HFF-Myc (cell line): ENCODE data around the gene KIF23.

Source experiments
- DNase-seq: peaks from one replicate; pipeline ENCODE4 v3.0.0-alpha.2; 2011; ENCODE audit warnings: low read depth; ENCODE audit errors: extremely low read depth
- H3K4me3 ChIP-seq: replicated peaks from 2 replicates; pipeline ENCODE4 v1.5.1; 2011; ENCODE audit warnings: low read depth, mild to moderate bottlenecking, control low read depth, low read length
- CTCF ChIP-seq: IDR thresholded peaks from 2 replicates; pipeline ENCODE4 v1.5.1; 2012; ENCODE audit warnings: mild to moderate bottlenecking, low read depth, low read length, control low read depth; ENCODE audit errors: missing control alignments

The KIF23 gene

GRCh38 chr15:69424748-69425413, 10.7 kb downstream of the KIF23 start:
- no peak for TF ChIP-seq CTCF
- no peak for DNase-seq
- no peak overlapping the region for H3K4me3 ChIP-seq

DNA sequence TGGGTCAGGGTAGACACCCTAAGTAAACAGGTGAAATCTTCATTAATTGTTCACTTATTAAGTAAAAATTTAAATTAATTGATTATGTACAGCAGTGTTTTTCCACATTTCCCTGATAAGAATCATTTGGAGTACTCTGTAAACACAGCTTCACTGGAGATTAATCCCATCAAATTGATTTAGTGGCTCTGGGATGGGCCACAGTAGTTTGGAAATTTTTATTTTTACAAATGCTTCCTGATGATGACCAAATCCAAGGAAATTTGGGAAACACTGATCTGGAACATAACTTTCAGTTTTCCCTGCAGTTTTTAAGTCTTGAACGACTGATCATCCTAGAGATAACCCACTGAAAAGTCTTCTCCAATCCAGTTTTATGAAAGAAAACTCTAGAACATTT, 19.7 kb downstream of the KIF23 start:
- no peak for TF ChIP-seq CTCF
- DNase-seq = no peak
- H3K4me3 ChIP-seq = no peak overlapping the region

DNA sequence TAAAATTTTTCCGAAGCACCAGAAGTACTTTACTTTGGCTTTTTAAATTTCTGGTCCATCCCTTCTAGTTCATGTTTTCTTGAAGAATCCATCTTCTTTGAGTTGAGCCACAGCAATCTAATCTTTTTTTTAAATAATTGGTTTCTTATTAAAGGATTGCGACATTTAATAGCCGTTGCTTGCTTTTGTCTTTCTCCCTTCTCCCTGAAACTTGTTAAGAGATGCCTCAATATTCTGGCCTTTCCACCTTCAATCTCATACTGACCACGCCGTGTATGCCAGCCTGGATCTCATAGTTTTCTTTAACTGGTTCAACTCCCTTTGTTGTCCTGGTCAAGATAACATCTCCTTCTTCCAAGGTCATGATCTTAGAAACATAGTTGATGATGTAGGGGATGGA, 20.1 kb downstream of the KIF23 start:
- TF ChIP-seq CTCF = no peak
- DNase-seq = no peak
- H3K4me3 ChIP-seq = no peak overlapping the region

DNA sequence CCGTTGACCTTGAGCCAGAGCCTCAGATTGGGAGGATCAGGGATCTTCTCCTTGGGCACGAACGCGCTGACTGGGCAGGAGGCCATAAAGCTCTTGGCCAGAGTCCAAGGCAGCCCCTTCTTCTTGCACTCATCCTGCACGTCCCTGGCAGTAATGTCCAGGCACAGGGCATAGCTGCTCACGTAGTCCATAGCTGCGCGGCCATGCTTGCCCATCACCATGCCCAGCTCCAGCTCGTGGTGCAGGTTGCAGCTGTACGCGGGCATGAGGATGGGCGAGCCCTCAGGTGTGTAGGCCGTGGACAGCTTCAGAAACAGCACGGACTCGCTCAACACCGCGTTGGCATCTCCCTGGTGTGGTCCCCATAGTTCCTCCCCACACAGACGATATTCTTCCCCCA, 20.5 kb downstream of the KIF23 start:
- no peak for DNase-seq
- no peak overlapping the region for H3K4me3 ChIP-seq
- TF ChIP-seq CTCF = no peak

GRCh38 chr15:69435985-69436384, 21.8 kb downstream of the KIF23 start:
- no peak for TF ChIP-seq CTCF
- no peak for DNase-seq
- no peak overlapping the region for H3K4me3 ChIP-seq

DNA sequence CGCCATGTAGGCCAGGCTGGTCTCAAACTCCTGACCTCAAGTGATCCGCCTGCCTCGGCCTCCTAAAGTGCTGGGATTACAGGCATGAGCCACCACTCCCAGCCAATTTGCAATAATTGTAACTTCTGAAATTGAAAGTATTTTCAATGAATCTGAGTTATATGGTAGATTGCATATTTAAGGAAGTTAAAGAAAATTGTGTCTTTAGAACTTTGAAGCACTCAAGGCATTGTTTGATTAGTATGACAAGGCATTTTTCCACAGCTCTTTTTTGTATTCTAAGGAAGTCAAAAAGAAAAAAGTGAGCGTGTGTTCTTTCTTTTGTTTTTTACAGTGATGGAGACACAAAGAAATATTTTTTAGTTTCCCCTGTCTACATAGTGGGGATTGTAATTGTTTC, 22.8 kb downstream of the KIF23 start:
- no peak overlapping the region for H3K4me3 ChIP-seq
- no peak for TF ChIP-seq CTCF
- DNase-seq = no peak

GRCh38 chr15:69439623-69440022, 25.5 kb downstream of the KIF23 start:
- DNase-seq = no peak
- no peak for TF ChIP-seq CTCF
- H3K4me3 ChIP-seq = no peak overlapping the region
